ENCODE data around the gene SLC22A25. TPM values are rescaled to one million over a fixed set of nuclear protein-coding genes. Genes with fewer than 3 reads are reported as not detected.

The SLC22A25 gene
- polyA plus RNA-seq, 1 donor from 2014 or later: not detected

GRCh38 chr11:63277345-63277943, 34.0 kb upstream of the SLC22A25 start:
- Histone ChIP-seq H3K27ac (ENCODE audit: low read length) (no peak overlapping the region), H3K9me2 (ENCODE audit: insufficient read depth, low read length) (no peaks in the 10 kb centered on the region), H3K9me3 (ENCODE audit: low read length) (no peaks in the 10 kb centered on the region), H3K4me3 (ENCODE audit: low read length) (no peak overlapping the region), H2AFZ (ENCODE audit: low read depth, low read length) (no peak overlapping the region), H3K27me3 (ENCODE audit: insufficient read depth, low read depth, low read length) (no peaks in the 10 kb centered on the region), H3K4me2 (ENCODE audit: low read length) (no peak overlapping the region), H4K20me1 (ENCODE audit: insufficient read depth) (no peaks in the 10 kb centered on the region), H3F3A (ENCODE audit: insufficient read depth, low read length, poor library complexity, severe bottlenecking) (no peaks in the 10 kb centered on the region), H3K79me2 (replicated peaks; ENCODE audit: insufficient read depth, low read length) (no peaks in the 10 kb centered on the region), H3K36me3 (ENCODE audit: insufficient read depth, low read length) (no peaks in the 10 kb centered on the region), H3K9ac (ENCODE audit: low read length) (no peak overlapping the region)
- no peak for TF ChIP-seq CTCF (IDR thresholded peaks at IDR 0.05; ENCODE audit: poor library complexity, severe bottlenecking)
- TF ChIP-seq MXI1 (conservative IDR thresholded peaks at IDR 0.05; ENCODE audit: poor library complexity, severe bottlenecking): no peak
- no peak for TF ChIP-seq EP300 (conservative IDR thresholded peaks at IDR 0.05; ENCODE audit: poor library complexity, severe bottlenecking)
- TF ChIP-seq TAF1 (IDR thresholded peaks at IDR 0.05; ENCODE audit: low read depth): no peak
- TF ChIP-seq SMC3 (conservative IDR thresholded peaks at IDR 0.05; ENCODE audit: poor library complexity): no peak
- TF ChIP-seq EZH2 (IDR thresholded peaks at IDR 0.05; ENCODE audit: borderline replicate concordance, insufficient read depth, low read length, poor library complexity, severe bottlenecking): no peak
- TF ChIP-seq REST (IDR thresholded peaks at IDR 0.05; ENCODE audit: borderline replicate concordance): no peak
- no peak for TF ChIP-seq POLR2AphosphoS5 (IDR thresholded peaks at IDR 0.05)
- TF ChIP-seq RAD21 (conservative IDR thresholded peaks at IDR 0.05): no peak

GRCh38 chr11:63274776-63275175, 31.4 kb upstream of the SLC22A25 start:
- Histone ChIP-seq H3K27ac (ENCODE audit: low read length) (no peak overlapping the region), H3K9me2 (ENCODE audit: insufficient read depth, low read length) (no peaks in the 10 kb centered on the region), H4K20me1 (ENCODE audit: insufficient read depth) (no peaks in the 10 kb centered on the region), H3K9me3 (ENCODE audit: low read length) (no peaks in the 10 kb centered on the region), H3K79me2 (replicated peaks; ENCODE audit: insufficient read depth, low read length) (no peaks in the 10 kb centered on the region), H3K4me3 (ENCODE audit: low read length) (no peak overlapping the region), H3K36me3 (ENCODE audit: insufficient read depth, low read length) (no peaks in the 10 kb centered on the region), H3F3A (ENCODE audit: insufficient read depth, low read length, poor library complexity, severe bottlenecking) (no peaks in the 10 kb centered on the region), H3K9ac (ENCODE audit: low read length) (no peak overlapping the region), H3K27me3 (ENCODE audit: insufficient read depth, low read depth, low read length) (no peaks in the 10 kb centered on the region), H3K4me2 (ENCODE audit: low read length) (no peak overlapping the region), H2AFZ (ENCODE audit: low read depth, low read length) (no peak overlapping the region)
- TF ChIP-seq EZH2 (IDR thresholded peaks at IDR 0.05; ENCODE audit: borderline replicate concordance, insufficient read depth, low read length, poor library complexity, severe bottlenecking) (no peak), SMC3 (conservative IDR thresholded peaks at IDR 0.05; ENCODE audit: poor library complexity) (no peak), CTCF (IDR thresholded peaks at IDR 0.05; ENCODE audit: poor library complexity, severe bottlenecking) (no peak), MXI1 (conservative IDR thresholded peaks at IDR 0.05; ENCODE audit: poor library complexity, severe bottlenecking) (no peak), POLR2AphosphoS5 (IDR thresholded peaks at IDR 0.05) (no peak)

Data from neural cell (in vitro differentiated cells).